ENCODE results near the gene CLDN22. TPM values are rescaled to one million over a fixed set of nuclear protein-coding genes. Genes with fewer than 3 reads are reported as not detected.

The CLDN22 gene
- total and polyA plus RNA-seq, 9 of the 15 experiments (the other 6 are each of a cell fraction or from before 2014, with no cell fraction given) = 0.21 TPM; not detected in 8

DNA sequence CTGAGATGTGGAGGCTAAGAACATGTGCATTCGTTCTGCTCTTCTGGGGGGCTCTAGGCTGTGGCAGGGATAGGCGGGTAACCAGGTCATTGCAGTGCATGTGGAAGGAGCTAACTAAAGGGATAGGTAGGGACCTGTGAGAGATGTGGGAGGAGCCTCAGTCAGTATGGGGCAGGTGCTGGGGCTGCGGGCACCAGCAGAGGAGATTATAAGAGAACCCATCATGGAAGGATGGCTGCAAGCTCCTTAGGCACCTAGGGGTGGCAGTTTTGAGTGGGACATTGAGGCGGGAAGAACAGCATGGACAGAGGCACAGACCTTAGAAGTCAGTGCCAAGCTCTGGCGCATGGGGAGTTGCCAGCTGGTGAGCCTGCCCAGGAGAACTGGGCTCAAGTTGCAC is 7.2 kb downstream of the CLDN22 start:
- H3K9ac ChIP-seq (ENCODE audit: insufficient read depth in 1 of 2, low read depth in 2 of 2, low read length in 2 of 2) = no peak overlapping the region
- H3K79me2 ChIP-seq (ENCODE audit: control insufficient read depth, insufficient read depth, low read length) = no peaks in the 10 kb centered on the region
- POLR2A ChIA-PET = no interaction called here
- H3K36me3 ChIP-seq (ENCODE audit: control insufficient read depth, insufficient read depth, low read length) = peaks cover 11% of the 10 kb centered on the region; the same call in 1 of the 3 replicates
- no peaks in the 10 kb centered on the region for H3K9me3 ChIP-seq (replicated peaks; ENCODE audit: control insufficient read depth, insufficient read depth, low read depth, low read length)
- no peak overlapping the region for H2AFZ ChIP-seq (ENCODE audit: low read depth, low read length)
- no peaks in the 10 kb centered on the region for H3K27me3 ChIP-seq (ENCODE audit: control insufficient read depth in 2 of 2, insufficient read depth in 2 of 2, low read length in 2 of 2)
- no peak overlapping the region for H3K4me2 ChIP-seq (ENCODE audit: insufficient read depth, low read length)
- no peaks in the 10 kb centered on the region for H3K9me1 ChIP-seq (ENCODE audit: control insufficient read depth, insufficient read depth, low read length)
- H4K20me1 ChIP-seq (replicated peaks; ENCODE audit: control insufficient read depth, insufficient read depth, low read length) = no peaks in the 10 kb centered on the region
- DNase-seq (ENCODE audit: extremely low read depth in 1 of 4, low spot score in 3 of 4) (no peak), FAIRE-seq (no peak), ATAC-seq (no peak)
- no peak overlapping the region for H3K27ac ChIP-seq (ENCODE audit: extremely low read depth, low read depth, low read length)
- in situ Hi-C loops (cut with MboI) = no loop called here
- no peak overlapping the region for H3K4me3 ChIP-seq
- CTCF ChIA-PET (ENCODE audit: low intra/inter-chr PET ratio) = no interaction called here
- no peaks in the 10 kb centered on the region for H3K4me1 ChIP-seq (replicated peaks in 1 of 2; ENCODE audit: control insufficient read depth in 2 of 2, insufficient read depth in 2 of 2, low read length in 2 of 2)
- no peak for TF ChIP-seq MYNN (IDR thresholded peaks at IDR 0.05)
- TF ChIP-seq MYNN (CRISPR knock-in tag; IDR thresholded peaks at IDR 0.05) = no peak
- TF ChIP-seq, protein P1, sequence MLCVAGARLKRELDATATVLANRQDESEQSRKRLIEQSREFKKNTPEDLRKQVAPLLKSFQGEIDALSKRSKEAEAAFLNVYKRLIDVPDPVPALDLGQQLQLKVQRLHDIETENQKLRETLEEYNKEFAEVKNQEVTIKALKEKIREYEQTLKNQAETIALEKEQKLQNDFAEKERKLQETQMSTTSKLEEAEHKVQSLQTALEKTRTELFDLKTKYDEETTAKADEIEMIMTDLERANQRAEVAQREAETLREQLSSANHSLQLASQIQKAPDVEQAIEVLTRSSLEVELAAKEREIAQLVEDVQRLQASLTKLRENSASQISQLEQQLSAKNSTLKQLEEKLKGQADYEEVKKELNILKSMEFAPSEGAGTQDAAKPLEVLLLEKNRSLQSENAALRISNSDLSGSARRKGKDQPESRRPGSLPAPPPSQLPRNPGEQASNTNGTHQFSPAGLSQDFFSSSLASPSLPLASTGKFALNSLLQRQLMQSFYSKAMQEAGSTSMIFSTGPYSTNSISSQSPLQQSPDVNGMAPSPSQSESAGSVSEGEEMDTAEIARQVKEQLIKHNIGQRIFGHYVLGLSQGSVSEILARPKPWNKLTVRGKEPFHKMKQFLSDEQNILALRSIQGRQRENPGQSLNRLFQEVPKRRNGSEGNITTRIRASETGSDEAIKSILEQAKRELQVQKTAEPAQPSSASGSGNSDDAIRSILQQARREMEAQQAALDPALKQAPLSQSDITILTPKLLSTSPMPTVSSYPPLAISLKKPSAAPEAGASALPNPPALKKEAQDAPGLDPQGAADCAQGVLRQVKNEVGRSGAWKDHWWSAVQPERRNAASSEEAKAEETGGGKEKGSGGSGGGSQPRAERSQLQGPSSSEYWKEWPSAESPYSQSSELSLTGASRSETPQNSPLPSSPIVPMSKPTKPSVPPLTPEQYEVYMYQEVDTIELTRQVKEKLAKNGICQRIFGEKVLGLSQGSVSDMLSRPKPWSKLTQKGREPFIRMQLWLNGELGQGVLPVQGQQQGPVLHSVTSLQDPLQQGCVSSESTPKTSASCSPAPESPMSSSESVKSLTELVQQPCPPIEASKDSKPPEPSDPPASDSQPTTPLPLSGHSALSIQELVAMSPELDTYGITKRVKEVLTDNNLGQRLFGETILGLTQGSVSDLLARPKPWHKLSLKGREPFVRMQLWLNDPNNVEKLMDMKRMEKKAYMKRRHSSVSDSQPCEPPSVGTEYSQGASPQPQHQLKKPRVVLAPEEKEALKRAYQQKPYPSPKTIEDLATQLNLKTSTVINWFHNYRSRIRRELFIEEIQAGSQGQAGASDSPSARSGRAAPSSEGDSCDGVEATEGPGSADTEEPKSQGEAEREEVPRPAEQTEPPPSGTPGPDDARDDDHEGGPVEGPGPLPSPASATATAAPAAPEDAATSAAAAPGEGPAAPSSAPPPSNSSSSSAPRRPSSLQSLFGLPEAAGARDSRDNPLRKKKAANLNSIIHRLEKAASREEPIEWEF (CRISPR knock-in tag; IDR thresholded peaks at IDR 0.05) = no peak
- TF ChIP-seq ZNF253 (CRISPR knock-in tag; conservative IDR thresholded peaks at IDR 0.05) = no peak
- no peak for TF ChIP-seq NFIX (CRISPR knock-in tag; IDR thresholded peaks at IDR 0.05; ENCODE audit: low read depth)
- no peak for TF ChIP-seq POLR2A (conservative IDR thresholded peaks at IDR 0.05)
- TF ChIP-seq, protein P2, sequence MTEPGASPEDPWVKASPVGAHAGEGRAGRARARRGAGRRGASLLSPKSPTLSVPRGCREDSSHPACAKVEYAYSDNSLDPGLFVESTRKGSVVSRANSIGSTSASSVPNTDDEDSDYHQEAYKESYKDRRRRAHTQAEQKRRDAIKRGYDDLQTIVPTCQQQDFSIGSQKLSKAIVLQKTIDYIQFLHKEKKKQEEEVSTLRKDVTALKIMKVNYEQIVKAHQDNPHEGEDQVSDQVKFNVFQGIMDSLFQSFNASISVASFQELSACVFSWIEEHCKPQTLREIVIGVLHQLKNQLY (CRISPR knock-in tag; conservative IDR thresholded peaks at IDR 0.05) = no peak
- no peak for TF ChIP-seq SMAD4 (CRISPR knock-in tag; conservative IDR thresholded peaks at IDR 0.05)
- 64% methylated on average over 5 of the region's 5 CpGs for WGBS (ENCODE audit: insufficient coverage, low coverage, missing lambda C conversion rate)
- intact Hi-C loops (cut with micrococcal nuclease) = no loop called here
- BruUV-seq (replicated peaks) = no TSS peak

Data from K562 (cell line).